ENCODE results near the gene MISP3. TPM values are rescaled to one million over a fixed set of nuclear protein-coding genes. Genes with fewer than 3 reads are reported as not detected.
A peak's percentile ranks its signal among the peaks of the same experiment; 100 is the strongest.

Gene MISP3
- total RNA-seq, 4 donors from 2014 or later = 10.5 to 18.5 (median 15.9) TPM

- H3K36me3 ChIP-seq = peaks cover 1% of the 10 kb centered on the region
- peak overlapping the region; percentile 77 for H3K4me3 ChIP-seq
- H3K4me1 ChIP-seq = peaks cover 27% of the 10 kb centered on the region
- no peak for DNase-seq (ENCODE audit: low spot score in 2 of 2)
- TF ChIP-seq POLR2AphosphoS5 (IDR thresholded peaks at IDR 0.05) = no peak
- TF ChIP-seq POLR2A (IDR thresholded peaks at IDR 0.05) = no peak
- TF ChIP-seq EP300 (IDR thresholded peaks at IDR 0.05) = no peak
- no peak for TF ChIP-seq CTCF (IDR thresholded peaks at IDR 0.05)
- no peaks in the 10 kb centered on the region for H3K9me3 ChIP-seq
- H3K27ac ChIP-seq = peak overlapping the region; percentile 89
- WGBS = 0% methylated on average over 1 of the region's 1 CpG
- H3K27me3 ChIP-seq = no peaks in the 10 kb centered on the region
These were observed 10.0 kb downstream of the MISP3 start for GRCh38 chr19:14082675-14082960.

GRCh38 chr19:14085309-14085995 lies 12.9 kb downstream of the MISP3 start, which contains the start of gene C19orf67:
Gene C19orf67 (minus strand): TSS chr19:14085783. CDS start chr19:14085627, 156 bp downstream.
- no peaks in the 10 kb centered on the region for H3K9me3 ChIP-seq
- peaks cover 27% of the 10 kb centered on the region for H3K4me1 ChIP-seq
- no peak for DNase-seq (ENCODE audit: low spot score in 2 of 2)
- H3K27me3 ChIP-seq = no peaks in the 10 kb centered on the region
- no peak for TF ChIP-seq POLR2A (IDR thresholded peaks at IDR 0.05)
- no peak for TF ChIP-seq POLR2AphosphoS5 (IDR thresholded peaks at IDR 0.05)
- TF ChIP-seq CTCF (IDR thresholded peaks at IDR 0.05) = no peak
- no peak for TF ChIP-seq EP300 (IDR thresholded peaks at IDR 0.05)
- WGBS = 70% methylated on average over 37 of the region's 54 CpGs
- peaks cover 11% of the 10 kb centered on the region for H3K36me3 ChIP-seq
- H3K4me3 ChIP-seq = no peak within 1 kb of the TSS
- H3K27ac ChIP-seq = no peak within 1 kb of the TSS

- H3K36me3 ChIP-seq = peaks cover 11% of the 10 kb centered on the region
- no peak overlapping the region for H3K27ac ChIP-seq
- peaks cover 23% of the 10 kb centered on the region for H3K4me1 ChIP-seq
- WGBS = 90% methylated on average over 5 of the region's 5 CpGs
- no peaks in the 10 kb centered on the region for H3K27me3 ChIP-seq
- H3K4me3 ChIP-seq = no peak overlapping the region
- no peak for TF ChIP-seq POLR2AphosphoS5 (IDR thresholded peaks at IDR 0.05)
- TF ChIP-seq POLR2A (IDR thresholded peaks at IDR 0.05) = no peak
- TF ChIP-seq CTCF (IDR thresholded peaks at IDR 0.05) = no peak
- TF ChIP-seq EP300 (IDR thresholded peaks at IDR 0.05) = no peak
- no peak for DNase-seq (ENCODE audit: low spot score in 2 of 2)
- H3K9me3 ChIP-seq = no peaks in the 10 kb centered on the region
These were observed 13.5 kb downstream of the MISP3 start for GRCh38 chr19:14086098-14086497.

GRCh38 chr19:14088634-14089411 lies 16.2 kb downstream of the MISP3 start:
- no peak overlapping the region for H3K27ac ChIP-seq
- peaks cover 11% of the 10 kb centered on the region for H3K36me3 ChIP-seq
- DNase-seq (ENCODE audit: low spot score in 2 of 2) = no peak
- peak overlapping the region; percentile 92 for H3K4me3 ChIP-seq
- peaks cover 23% of the 10 kb centered on the region for H3K4me1 ChIP-seq
- no peaks in the 10 kb centered on the region for H3K27me3 ChIP-seq
- 87% methylated on average over 27 of the region's 30 CpGs for WGBS
- TF ChIP-seq CTCF (IDR thresholded peaks at IDR 0.05) (no peak), POLR2A (IDR thresholded peaks at IDR 0.05) (no peak), EP300 (IDR thresholded peaks at IDR 0.05) (no peak), POLR2AphosphoS5 (IDR thresholded peaks at IDR 0.05) (no peak)
- no peaks in the 10 kb centered on the region for H3K9me3 ChIP-seq

DNA sequence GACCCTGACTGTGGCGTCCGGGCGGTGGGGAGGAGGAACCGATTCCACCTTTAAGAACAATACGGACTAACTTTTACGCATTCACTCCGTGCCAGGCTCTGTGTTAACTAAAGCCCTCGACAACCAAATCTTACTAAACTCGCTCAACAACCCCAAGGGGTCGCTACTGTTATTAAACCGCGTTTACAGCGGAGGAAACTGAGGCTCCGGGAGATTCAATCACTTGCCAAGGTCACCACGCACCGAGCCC lies 16.8 kb downstream of the MISP3 start:
- Histone ChIP-seq H3K27ac (no peak overlapping the region), H3K4me3 (peak overlapping the region; percentile 92), H3K27me3 (no peaks in the 10 kb centered on the region), H3K4me1 (peaks cover 23% of the 10 kb centered on the region), H3K9me3 (no peaks in the 10 kb centered on the region), H3K36me3 (peaks cover 11% of the 10 kb centered on the region)
- TF ChIP-seq POLR2AphosphoS5 (IDR thresholded peaks at IDR 0.05) (no peak), CTCF (IDR thresholded peaks at IDR 0.05) (no peak), POLR2A (IDR thresholded peaks at IDR 0.05) (no peak), EP300 (IDR thresholded peaks at IDR 0.05) (no peak)
- DNase-seq (ENCODE audit: low spot score in 2 of 2) = no peak
- WGBS = 18% methylated on average over 16 of the region's 16 CpGs

Data from suprapubic skin (tissue), 4 donors.